Measurements from ENCODE around the gene SNRPB. TPM values are rescaled to one million over a fixed set of nuclear protein-coding genes. Genes with fewer than 3 reads are reported as not detected.

SNRPB gene
- total and polyA plus RNA-seq, 2 of the 13 experiments (the other 11 are each of a cell fraction or from before 2014, with no cell fraction given) = 473 to 844 TPM

DNA sequence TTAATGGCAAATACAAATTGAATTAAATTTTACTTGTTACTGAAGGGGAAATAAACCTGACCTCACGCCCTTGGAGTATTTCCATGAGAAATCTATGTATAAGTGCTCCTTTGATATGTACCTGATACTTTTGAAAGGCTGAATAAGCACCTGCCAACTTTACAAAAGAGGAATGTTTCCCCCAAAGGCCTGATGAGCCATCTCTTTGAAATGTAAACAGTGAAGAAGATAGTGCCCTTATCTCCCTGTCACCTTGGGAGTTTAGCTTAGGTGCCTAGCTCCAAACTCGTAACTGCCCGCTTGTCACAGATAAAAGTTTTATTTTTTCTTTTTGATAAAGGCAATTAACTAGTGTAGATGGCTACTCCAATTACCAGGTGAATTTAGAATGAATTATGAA lies 39.2 kb upstream of the SNRPB start (continued):
- TF ChIP-seq, protein P1, sequence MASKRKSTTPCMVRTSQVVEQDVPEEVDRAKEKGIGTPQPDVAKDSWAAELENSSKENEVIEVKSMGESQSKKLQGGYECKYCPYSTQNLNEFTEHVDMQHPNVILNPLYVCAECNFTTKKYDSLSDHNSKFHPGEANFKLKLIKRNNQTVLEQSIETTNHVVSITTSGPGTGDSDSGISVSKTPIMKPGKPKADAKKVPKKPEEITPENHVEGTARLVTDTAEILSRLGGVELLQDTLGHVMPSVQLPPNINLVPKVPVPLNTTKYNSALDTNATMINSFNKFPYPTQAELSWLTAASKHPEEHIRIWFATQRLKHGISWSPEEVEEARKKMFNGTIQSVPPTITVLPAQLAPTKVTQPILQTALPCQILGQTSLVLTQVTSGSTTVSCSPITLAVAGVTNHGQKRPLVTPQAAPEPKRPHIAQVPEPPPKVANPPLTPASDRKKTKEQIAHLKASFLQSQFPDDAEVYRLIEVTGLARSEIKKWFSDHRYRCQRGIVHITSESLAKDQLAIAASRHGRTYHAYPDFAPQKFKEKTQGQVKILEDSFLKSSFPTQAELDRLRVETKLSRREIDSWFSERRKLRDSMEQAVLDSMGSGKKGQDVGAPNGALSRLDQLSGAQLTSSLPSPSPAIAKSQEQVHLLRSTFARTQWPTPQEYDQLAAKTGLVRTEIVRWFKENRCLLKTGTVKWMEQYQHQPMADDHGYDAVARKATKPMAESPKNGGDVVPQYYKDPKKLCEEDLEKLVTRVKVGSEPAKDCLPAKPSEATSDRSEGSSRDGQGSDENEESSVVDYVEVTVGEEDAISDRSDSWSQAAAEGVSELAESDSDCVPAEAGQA (IDR thresholded peaks at IDR 0.05; ENCODE audit: low read depth) = no peak
- TF ChIP-seq, protein P1 (CRISPR knock-in tag; IDR thresholded peaks at IDR 0.05; ENCODE audit: borderline replicate concordance) = no peak
- TF ChIP-seq ZNF598 (CRISPR knock-in tag; IDR thresholded peaks at IDR 0.05; ENCODE audit: borderline replicate concordance) (no peak), KLF6 (CRISPR knock-in tag; IDR thresholded peaks at IDR 0.05) (no peak), FOXA3 (CRISPR knock-in tag; IDR thresholded peaks at IDR 0.05) (peak; percentile 77), BCL6 (CRISPR knock-in tag; IDR thresholded peaks at IDR 0.05) (no peak), ADNP (CRISPR knock-in tag; IDR thresholded peaks at IDR 0.05) (no peak), DPF2 (CRISPR knock-in tag; IDR thresholded peaks at IDR 0.05; ENCODE audit: borderline replicate concordance, low read depth) (no peak), PHF21A (CRISPR knock-in tag; IDR thresholded peaks at IDR 0.05) (no peak), ZIK1 (CRISPR knock-in tag; IDR thresholded peaks at IDR 0.05; ENCODE audit: borderline replicate concordance, low read depth) (no peak), ZNF552 (CRISPR knock-in tag; IDR thresholded peaks at IDR 0.05; ENCODE audit: borderline replicate concordance) (no peak), SP140L (CRISPR knock-in tag; IDR thresholded peaks at IDR 0.05; ENCODE audit: borderline replicate concordance) (no peak), RARA (CRISPR knock-in tag; IDR thresholded peaks at IDR 0.05) (no peak), YY1 (IDR thresholded peaks at IDR 0.05; ENCODE audit: insufficient read depth, insufficient replicate concordance, low read depth, low read length) (no peak), IKZF1 (IDR thresholded peaks at IDR 0.05) (no peak)
- TF ChIP-seq, protein P2, sequence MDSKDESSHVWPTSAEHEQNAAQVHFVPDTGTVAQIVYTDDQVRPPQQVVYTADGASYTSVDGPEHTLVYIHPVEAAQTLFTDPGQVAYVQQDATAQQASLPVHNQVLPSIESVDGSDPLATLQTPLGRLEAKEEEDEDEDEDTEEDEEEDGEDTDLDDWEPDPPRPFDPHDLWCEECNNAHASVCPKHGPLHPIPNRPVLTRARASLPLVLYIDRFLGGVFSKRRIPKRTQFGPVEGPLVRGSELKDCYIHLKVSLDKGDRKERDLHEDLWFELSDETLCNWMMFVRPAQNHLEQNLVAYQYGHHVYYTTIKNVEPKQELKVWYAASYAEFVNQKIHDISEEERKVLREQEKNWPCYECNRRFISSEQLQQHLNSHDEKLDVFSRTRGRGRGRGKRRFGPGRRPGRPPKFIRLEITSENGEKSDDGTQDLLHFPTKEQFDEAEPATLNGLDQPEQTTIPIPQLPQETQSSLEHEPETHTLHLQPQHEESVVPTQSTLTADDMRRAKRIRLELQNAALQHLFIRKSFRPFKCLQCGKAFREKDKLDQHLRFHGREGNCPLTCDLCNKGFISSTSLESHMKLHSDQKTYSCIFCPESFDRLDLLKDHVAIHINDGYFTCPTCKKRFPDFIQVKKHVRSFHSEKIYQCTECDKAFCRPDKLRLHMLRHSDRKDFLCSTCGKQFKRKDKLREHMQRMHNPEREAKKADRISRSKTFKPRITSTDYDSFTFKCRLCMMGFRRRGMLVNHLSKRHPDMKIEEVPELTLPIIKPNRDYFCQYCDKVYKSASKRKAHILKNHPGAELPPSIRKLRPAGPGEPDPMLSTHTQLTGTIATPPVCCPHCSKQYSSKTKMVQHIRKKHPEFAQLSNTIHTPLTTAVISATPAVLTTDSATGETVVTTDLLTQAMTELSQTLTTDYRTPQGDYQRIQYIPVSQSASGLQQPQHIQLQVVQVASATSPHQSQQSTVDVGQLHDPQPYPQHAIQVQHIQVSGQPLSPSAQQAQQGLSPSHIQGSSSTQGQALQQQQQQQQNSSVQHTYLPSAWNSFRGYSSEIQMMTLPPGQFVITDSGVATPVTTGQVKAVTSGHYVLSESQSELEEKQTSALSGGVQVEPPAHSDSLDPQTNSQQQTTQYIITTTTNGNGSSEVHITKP (CRISPR knock-in tag; IDR thresholded peaks at IDR 0.05; ENCODE audit: low read depth) = no peak; the same call in 1 of the 2 replicates
- TF ChIP-seq, protein P3, sequence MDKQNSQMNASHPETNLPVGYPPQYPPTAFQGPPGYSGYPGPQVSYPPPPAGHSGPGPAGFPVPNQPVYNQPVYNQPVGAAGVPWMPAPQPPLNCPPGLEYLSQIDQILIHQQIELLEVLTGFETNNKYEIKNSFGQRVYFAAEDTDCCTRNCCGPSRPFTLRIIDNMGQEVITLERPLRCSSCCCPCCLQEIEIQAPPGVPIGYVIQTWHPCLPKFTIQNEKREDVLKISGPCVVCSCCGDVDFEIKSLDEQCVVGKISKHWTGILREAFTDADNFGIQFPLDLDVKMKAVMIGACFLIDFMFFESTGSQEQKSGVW (CRISPR knock-in tag; IDR thresholded peaks at IDR 0.05; ENCODE audit: borderline replicate concordance) = no peak
- TF ChIP-seq, protein P4, sequence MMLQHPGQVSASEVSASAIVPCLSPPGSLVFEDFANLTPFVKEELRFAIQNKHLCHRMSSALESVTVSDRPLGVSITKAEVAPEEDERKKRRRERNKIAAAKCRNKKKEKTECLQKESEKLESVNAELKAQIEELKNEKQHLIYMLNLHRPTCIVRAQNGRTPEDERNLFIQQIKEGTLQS (CRISPR knock-in tag; IDR thresholded peaks at IDR 0.05) = peak; percentile 64; the same call in 1 of the 2 replicates
